ENCODE results near the gene ADA. TPM values are rescaled to one million over a fixed set of nuclear protein-coding genes. Genes with fewer than 3 reads are reported as not detected.

Gene ADA
- polyA plus RNA-seq, 1 experiment: 12.6 TPM

DNA sequence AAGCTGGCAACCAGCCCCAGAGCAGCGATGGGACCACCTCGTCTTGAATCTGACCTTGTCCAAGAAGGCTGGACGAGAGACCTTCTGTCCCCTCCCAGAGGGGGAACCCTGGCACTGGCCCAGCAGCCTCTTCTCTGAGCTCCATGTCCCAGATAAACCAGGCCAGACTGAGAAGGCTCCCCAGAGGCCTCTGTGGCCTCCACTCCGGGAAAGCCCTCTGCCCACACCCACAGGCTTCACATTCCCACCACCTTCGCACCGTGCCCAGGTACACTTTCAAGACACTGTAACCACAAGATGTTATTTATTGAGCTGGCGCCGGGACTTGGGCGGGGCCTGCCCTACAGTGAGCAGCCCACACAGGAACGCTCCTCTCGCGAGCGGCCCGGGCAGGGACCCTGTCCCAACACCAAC, 33.2 kb downstream of the ADA start:
- Histone ChIP-seq H3K4me3 (ENCODE audit: low read depth, low read length) (no peak overlapping the region), H3K27ac (ENCODE audit: low read depth, low read length) (no peak overlapping the region), H3K9me3 (ENCODE audit: control insufficient read depth, insufficient read depth, low read length) (peaks cover 16% of the 10 kb centered on the region), H3K27me3 (ENCODE audit: control insufficient read depth, insufficient read depth, low read length) (no peaks in the 10 kb centered on the region)
- no peak for DNase-seq (ENCODE audit: low read depth, low spot score)
- no peak for TF ChIP-seq CTCF (IDR thresholded peaks at IDR 0.05; ENCODE audit: low read depth, low read length)
- ChIA-PET POLR2A (no interaction called here), CTCF (no interaction called here)

GRCh38 chr20:44616604-44616964, 34.9 kb downstream of the ADA start:
- ChIA-PET CTCF (no interaction called here), POLR2A (interaction anchor here (0.5 kb wide), 1 partner anchor 39 kb away, joined by 3 read pairs; no protein-coding TSS in a partner anchor)
- H3K27me3 ChIP-seq (ENCODE audit: control insufficient read depth, insufficient read depth, low read length): no peaks in the 10 kb centered on the region
- H3K9me3 ChIP-seq (ENCODE audit: control insufficient read depth, insufficient read depth, low read length): no peaks in the 10 kb centered on the region
- no peak overlapping the region for H3K4me3 ChIP-seq (ENCODE audit: low read depth, low read length)
- no peak for DNase-seq (ENCODE audit: low read depth, low spot score)
- peak overlapping the region; percentile 11 for H3K27ac ChIP-seq (ENCODE audit: low read depth, low read length)
- no peak for TF ChIP-seq CTCF (IDR thresholded peaks at IDR 0.05; ENCODE audit: low read depth, low read length)

DNA sequence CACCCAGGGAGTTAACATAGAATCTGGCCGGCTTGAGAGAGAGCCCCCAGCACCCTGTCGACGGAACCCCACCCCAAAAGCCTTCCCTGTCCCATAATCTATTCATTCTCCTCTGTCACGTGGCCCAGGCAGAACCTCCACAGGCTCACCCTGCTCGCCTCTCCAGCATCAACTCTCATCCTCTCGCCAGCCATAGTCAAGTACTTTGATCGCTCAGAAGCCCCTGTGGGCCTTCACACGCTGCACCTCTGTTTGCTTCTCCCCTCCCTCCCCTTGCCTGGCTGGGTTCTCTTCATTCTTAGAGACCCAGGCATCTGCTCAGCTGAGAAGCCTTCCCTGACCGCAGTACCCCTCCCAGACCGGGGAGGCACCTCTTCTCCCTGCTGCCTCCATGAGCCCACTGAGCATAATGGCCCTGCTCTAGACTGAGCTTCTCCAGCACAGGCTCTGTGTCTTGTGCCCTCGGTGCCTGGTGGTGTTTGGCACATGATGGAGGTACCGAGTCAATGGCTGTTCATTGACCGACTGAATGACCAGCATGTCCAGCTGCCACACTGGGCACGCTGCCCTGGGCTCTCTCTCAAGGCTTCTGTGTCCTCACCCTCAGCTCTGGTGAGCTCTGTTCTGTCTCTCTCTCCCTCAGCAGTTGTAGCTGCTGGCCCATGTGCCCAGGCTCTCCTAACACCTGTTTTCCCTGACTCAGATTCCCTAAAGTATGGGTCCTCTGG, 35.5 kb downstream of the ADA start:
- no peak for TF ChIP-seq CTCF (IDR thresholded peaks at IDR 0.05; ENCODE audit: low read depth, low read length)
- H3K27ac ChIP-seq (ENCODE audit: low read depth, low read length): no peak overlapping the region
- H3K27me3 ChIP-seq (ENCODE audit: control insufficient read depth, insufficient read depth, low read length): no peaks in the 10 kb centered on the region
- H3K9me3 ChIP-seq (ENCODE audit: control insufficient read depth, insufficient read depth, low read length): no peaks in the 10 kb centered on the region
- no peak for DNase-seq (ENCODE audit: low read depth, low spot score)
- CTCF ChIA-PET: no interaction called here
- POLR2A ChIA-PET: interaction anchor here (0.5 kb wide), 1 partner anchor 39 kb away, joined by 3 read pairs; no protein-coding TSS in a partner anchor
- H3K4me3 ChIP-seq (ENCODE audit: low read depth, low read length): no peak overlapping the region

GRCh38 chr20:44615169-44615791, 36.2 kb downstream of the ADA start:
- no peak overlapping the region for H3K4me3 ChIP-seq (ENCODE audit: low read depth, low read length)
- H3K27ac ChIP-seq (ENCODE audit: low read depth, low read length): no peak overlapping the region
- no peak for TF ChIP-seq CTCF (IDR thresholded peaks at IDR 0.05; ENCODE audit: low read depth, low read length)
- no peaks in the 10 kb centered on the region for H3K27me3 ChIP-seq (ENCODE audit: control insufficient read depth, insufficient read depth, low read length)
- H3K9me3 ChIP-seq (ENCODE audit: control insufficient read depth, insufficient read depth, low read length): no peaks in the 10 kb centered on the region
- ChIA-PET CTCF (interaction anchor here (0.5 to 0.7 kb wide), 2 partner anchors 19 to 78 kb away, joined by 3 to 5 read pairs; no protein-coding TSS in a partner anchor), POLR2A (no interaction called here)
- DNase-seq (ENCODE audit: low read depth, low spot score): no peak

GRCh38 chr20:44614525-44614924, 37.0 kb downstream of the ADA start:
- H3K27ac ChIP-seq (ENCODE audit: low read depth, low read length): no peak overlapping the region
- no peak for TF ChIP-seq CTCF (IDR thresholded peaks at IDR 0.05; ENCODE audit: low read depth, low read length)
- CTCF ChIA-PET: interaction anchor here (0.7 kb wide), 1 partner anchor 77 kb away, joined by 3 read pairs; no protein-coding TSS in a partner anchor

More at GRCh38 chr20:44614525-44614924, 37.0 kb downstream of the ADA start:
- no peak overlapping the region for H3K4me3 ChIP-seq (ENCODE audit: low read depth, low read length)
- no peak for DNase-seq (ENCODE audit: low read depth, low spot score)
- POLR2A ChIA-PET: no interaction called here
- H3K9me3 ChIP-seq (ENCODE audit: control insufficient read depth, insufficient read depth, low read length): no peaks in the 10 kb centered on the region
- H3K27me3 ChIP-seq (ENCODE audit: control insufficient read depth, insufficient read depth, low read length): no peaks in the 10 kb centered on the region

Data from AG04450 (cell line).